CD4-positive, alpha-beta T cell (primary cell): ENCODE results near the gene GAB1. TPM values are rescaled to one million over a fixed set of nuclear protein-coding genes. Genes with fewer than 3 reads are reported as not detected.

Source experiments
- ATAC-seq: fragments of 200-7000 bp; cut with Tn5 transposase; one replicate; pipeline ENCODE4 v1.10.0; 2022; ENCODE audit warnings: mild to moderate bottlenecking; ENCODE audit not compliant: poor library complexity
- CTCF ChIA-PET: fragments of 350-600 bp; sonication (Branson Sonifier 250); formaldehyde crosslinking; loops from one replicate; lab custom pipeline; 2021; ENCODE audit warnings: antibody characterized with exemption, inconsistent platforms; lab: Charles Lee
- POLR2A ChIA-PET: fragments of 350-600 bp; sonication (Branson Sonifier 250); formaldehyde crosslinking; loops from one replicate; lab custom pipeline; 2021; ENCODE audit warnings: antibody characterized with exemption, inconsistent platforms; lab: Charles Lee
- DNase-seq, 14 experiments: peaks; one replicate each; pipeline ENCODE4 v3.0.0-alpha.2; 2013 to 2020; ENCODE audit warnings: mixed read lengths in 2 of 14
- H3K27ac ChIP-seq, 2 donors: one replicate each; pipeline versions ENCODE4 v1.5.1 to v1.7.0; 2013; ENCODE audit warnings: low read length in 2 of 2, low read depth in 1 of 2, mild to moderate bottlenecking in 1 of 2
- H3K27me3 ChIP-seq, 2 experiments: 1 replicate in 1 of 2; 2 replicates in 1 of 2; pipeline versions ENCODE4 v1.6.1 to v1.7.0; 2013; ENCODE audit warnings: low read length in 2 of 2, control low read depth in 1 of 2, mild to moderate bottlenecking in 1 of 2, moderate library complexity in 1 of 2; ENCODE audit not compliant: insufficient read depth in 2 of 2, control insufficient read depth in 1 of 2
- H3K36me3 ChIP-seq: one replicate; pipeline ENCODE4 v1.6.1; 2013; ENCODE audit warnings: low read length, control low read depth; ENCODE audit not compliant: insufficient read depth
- H3K4me1 ChIP-seq: one replicate; pipeline ENCODE4 v1.6.1; 2013; ENCODE audit warnings: low read length, control low read depth; ENCODE audit not compliant: insufficient read depth
- H3K4me3 ChIP-seq: one replicate; pipeline ENCODE4 v1.5.1; 2013; ENCODE audit warnings: mild to moderate bottlenecking, low read length, moderate library complexity
- H3K9me3 ChIP-seq, 2 experiments: 1 replicate in 1 of 2; 2 replicates in 1 of 2; pipeline versions ENCODE4 v1.6.1 to v1.7.0; 2013; ENCODE audit warnings: low read length in 2 of 2, mild to moderate bottlenecking in 2 of 2, control low read depth in 1 of 2, moderate library complexity in 1 of 2; ENCODE audit not compliant: control insufficient read depth in 1 of 2, insufficient read depth in 1 of 2
- H3K27ac Mint-ChIP-seq: one replicate; pipeline ENCODE4 v1.8.0; 2020; ENCODE audit warnings: mixed read lengths
- H3K27me3 Mint-ChIP-seq: one replicate; pipeline ENCODE4 v1.8.0; 2021; ENCODE audit warnings: mixed read lengths
- H3K36me3 Mint-ChIP-seq: one replicate; pipeline ENCODE4 v1.8.0; 2021; ENCODE audit warnings: low read depth, mixed read lengths
- H3K4me1 Mint-ChIP-seq: one replicate; pipeline ENCODE4 v1.8.0; 2021; ENCODE audit warnings: low read depth, mixed read lengths
- H3K4me3 Mint-ChIP-seq: one replicate; pipeline ENCODE4 v1.8.0; 2020; ENCODE audit warnings: mild to moderate bottlenecking, mixed read lengths
- H3K9me3 Mint-ChIP-seq: one replicate; pipeline ENCODE4 v1.8.0; 2020; ENCODE audit warnings: mixed read lengths
- intact Hi-C, 2 experiments: fragments of 100-400 bp; cut with DNase I in 1 of 2; cut with micrococcal nuclease in 1 of 2; formaldehyde crosslinking; loops; one replicate each; pipeline versions ENCODE4 v1.15.1 to v1.9.0; 2023 to 2025; cut with DNase I, micrococcal nuclease
- total RNA-seq, 174 experiments: library from RNA in 2 of 174; stranded (reverse) in 2 of 174; gene quantifications; one replicate each; pipeline ENCODE4 v1.2.3 and lab custom pipeline; 2021 to 2026
- TF ChIP-seq, protein P1 (sequence below): fragments of 200-600 bp; IDR thresholded peaks from one replicate; pipeline ENCODE4 v1.8.0; 2022; ENCODE audit warnings: antibody characterized with exemption, mild to moderate bottlenecking

The GAB1 gene
- total RNA-seq, 2 experiments from 2014 or later: 0.27 to 0.64 TPM

DNA sequence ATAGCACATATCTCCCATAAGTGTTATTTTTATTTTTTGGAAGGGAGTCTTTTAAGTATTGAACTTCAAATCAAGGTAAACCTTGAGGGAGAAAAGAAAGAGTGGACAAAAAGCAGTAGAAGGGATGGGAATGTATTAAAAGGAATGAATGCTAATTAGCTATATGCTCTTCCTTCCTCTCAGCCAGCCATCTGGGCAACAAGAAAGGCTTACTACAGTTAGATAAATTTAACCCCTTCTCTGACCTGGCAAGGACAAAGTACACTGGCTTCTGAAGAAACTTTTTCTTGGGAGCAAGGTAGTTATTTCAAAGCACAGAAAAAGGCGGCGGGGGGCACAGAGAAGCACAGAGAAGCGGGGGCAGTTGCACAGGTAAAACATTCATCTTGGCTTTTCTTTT is 54.6 kb downstream of the GAB1 start:
- ChIA-PET POLR2A (no interaction called here), CTCF (no interaction called here)
- no peak overlapping the region for H3K4me3 ChIP-seq
- Mint-ChIP-seq H3K27ac (no peak overlapping the region), H3K36me3 (no peaks in the 10 kb centered on the region), H3K9me3 (no peaks in the 10 kb centered on the region), H3K4me3 (no peak overlapping the region), H3K27me3 (peaks cover 11% of the 10 kb centered on the region), H3K4me1 (no peaks in the 10 kb centered on the region)
- no peaks in the 10 kb centered on the region for H3K9me3 ChIP-seq
- H3K27ac ChIP-seq: no peak overlapping the region
- TF ChIP-seq, protein P1, sequence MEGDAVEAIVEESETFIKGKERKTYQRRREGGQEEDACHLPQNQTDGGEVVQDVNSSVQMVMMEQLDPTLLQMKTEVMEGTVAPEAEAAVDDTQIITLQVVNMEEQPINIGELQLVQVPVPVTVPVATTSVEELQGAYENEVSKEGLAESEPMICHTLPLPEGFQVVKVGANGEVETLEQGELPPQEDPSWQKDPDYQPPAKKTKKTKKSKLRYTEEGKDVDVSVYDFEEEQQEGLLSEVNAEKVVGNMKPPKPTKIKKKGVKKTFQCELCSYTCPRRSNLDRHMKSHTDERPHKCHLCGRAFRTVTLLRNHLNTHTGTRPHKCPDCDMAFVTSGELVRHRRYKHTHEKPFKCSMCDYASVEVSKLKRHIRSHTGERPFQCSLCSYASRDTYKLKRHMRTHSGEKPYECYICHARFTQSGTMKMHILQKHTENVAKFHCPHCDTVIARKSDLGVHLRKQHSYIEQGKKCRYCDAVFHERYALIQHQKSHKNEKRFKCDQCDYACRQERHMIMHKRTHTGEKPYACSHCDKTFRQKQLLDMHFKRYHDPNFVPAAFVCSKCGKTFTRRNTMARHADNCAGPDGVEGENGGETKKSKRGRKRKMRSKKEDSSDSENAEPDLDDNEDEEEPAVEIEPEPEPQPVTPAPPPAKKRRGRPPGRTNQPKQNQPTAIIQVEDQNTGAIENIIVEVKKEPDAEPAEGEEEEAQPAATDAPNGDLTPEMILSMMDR: no peak
- no peaks in the 10 kb centered on the region for H3K4me1 ChIP-seq
- DNase-seq (no peak), ATAC-seq (no peak)
- H3K27me3 ChIP-seq: peaks cover 0 to 3% of the 10 kb centered on the region in 2 experiments
- H3K36me3 ChIP-seq: no peaks in the 10 kb centered on the region
- intact Hi-C loops: no loop called here

DNA sequence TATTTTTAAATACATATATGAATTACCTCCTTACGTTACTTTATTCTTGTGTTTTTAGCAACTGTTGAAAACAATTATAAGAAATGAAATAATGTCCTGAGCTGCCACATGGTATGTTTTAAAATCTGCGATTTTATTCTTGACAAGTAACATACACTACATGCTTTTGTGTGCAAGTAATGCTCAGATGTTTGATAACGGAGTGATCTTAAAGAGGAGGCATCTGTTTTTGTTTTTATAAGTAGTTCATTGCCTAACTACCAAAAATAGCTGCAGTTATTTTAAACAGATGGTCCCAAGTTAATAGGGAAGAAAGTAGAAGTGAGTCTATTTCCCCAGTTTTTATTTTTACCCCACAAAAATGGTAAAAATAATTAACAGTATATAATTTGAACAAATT is 55.2 kb downstream of the GAB1 start:
- H3K4me1 ChIP-seq: no peaks in the 10 kb centered on the region
- ATAC-seq: no peak
- DNase-seq: no peak
- H3K27me3 Mint-ChIP-seq: peaks cover 13% of the 10 kb centered on the region
- CTCF ChIA-PET: no interaction called here
- POLR2A ChIA-PET: no interaction called here
- H3K27ac Mint-ChIP-seq: no peak overlapping the region
- no peaks in the 10 kb centered on the region for H3K9me3 Mint-ChIP-seq
- H3K9me3 ChIP-seq: no peaks in the 10 kb centered on the region
- H3K4me3 ChIP-seq: no peak overlapping the region
- intact Hi-C loops: no loop called here
- TF ChIP-seq, protein P1: no peak
- no peaks in the 10 kb centered on the region for H3K36me3 ChIP-seq
- no peak overlapping the region for H3K4me3 Mint-ChIP-seq
- peaks cover 0 to 9% of the 10 kb centered on the region in 2 experiments for H3K27me3 ChIP-seq
- H3K36me3 Mint-ChIP-seq: no peaks in the 10 kb centered on the region
- H3K4me1 Mint-ChIP-seq: no peaks in the 10 kb centered on the region
- H3K27ac ChIP-seq: no peak overlapping the region

DNA sequence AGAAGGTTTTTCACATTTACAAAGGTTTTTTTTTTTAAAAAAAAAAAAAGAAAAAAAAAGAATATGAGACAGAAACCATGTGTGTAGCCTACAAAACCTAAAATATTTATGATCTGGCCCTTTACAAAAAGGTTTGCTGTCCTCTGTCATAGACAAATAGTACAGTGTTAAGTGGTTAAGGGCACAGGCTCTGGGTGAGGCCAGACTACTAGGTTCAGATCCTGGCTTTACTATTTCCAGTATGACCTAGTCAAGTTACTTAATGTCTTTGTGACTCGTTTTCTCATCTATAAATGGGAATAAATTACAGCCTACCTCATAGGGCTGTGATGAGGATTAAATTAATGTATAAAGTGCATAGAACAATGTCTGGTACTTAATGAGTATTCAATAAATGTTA is 56.5 kb downstream of the GAB1 start:
- ATAC-seq (no peak), DNase-seq (no peak)
- no peaks in the 10 kb centered on the region for H3K9me3 ChIP-seq
- H3K4me1 ChIP-seq: no peaks in the 10 kb centered on the region
- ChIA-PET POLR2A (interaction anchor here (0.6 kb wide), 1 partner anchor 17 kb away, joined by 4 read pairs; no protein-coding TSS in a partner anchor), CTCF (no interaction called here)
- no peak overlapping the region for H3K27ac ChIP-seq
- H3K4me3 Mint-ChIP-seq: no peak overlapping the region
- H3K27me3 ChIP-seq: peaks cover 0 to 9% of the 10 kb centered on the region in 2 experiments
- no peak overlapping the region for H3K27ac Mint-ChIP-seq
- no peaks in the 10 kb centered on the region for H3K4me1 Mint-ChIP-seq
- H3K36me3 ChIP-seq: no peaks in the 10 kb centered on the region
- TF ChIP-seq, protein P1: no peak
- H3K9me3 Mint-ChIP-seq: no peaks in the 10 kb centered on the region
- intact Hi-C loops: no loop called here
- no peak overlapping the region for H3K4me3 ChIP-seq
- H3K27me3 Mint-ChIP-seq: peaks cover 5% of the 10 kb centered on the region
- H3K36me3 Mint-ChIP-seq: no peaks in the 10 kb centered on the region
